Measurements from ENCODE around the gene NDUFB7.
"Not testable (repeated sequence)": the region's sequence is repeated elsewhere in the genome, so short reads cannot be mapped to it uniquely, and the experiment has no call there.

NDUFB7 gene

DNA sequence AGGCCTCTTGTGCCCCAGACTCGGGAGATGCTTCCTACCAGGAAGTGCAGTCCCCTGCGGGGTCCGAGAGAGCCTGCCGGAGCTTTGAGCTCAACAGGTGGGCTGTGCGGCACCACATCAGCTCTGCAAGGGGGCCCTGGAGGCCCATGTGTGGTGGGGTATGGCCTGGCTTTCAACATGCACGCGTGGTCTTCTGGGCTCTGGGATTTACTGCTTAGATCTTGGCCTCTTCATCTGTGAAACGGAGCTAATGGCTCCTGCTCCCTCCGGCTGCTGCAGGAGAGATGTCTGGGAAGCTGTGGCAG is 18.0 kb downstream of the NDUFB7 start:
- no peak for DNase-seq (ENCODE audit: low read depth in 2 of 3, low spot score in 2 of 3)

- DNase-seq (ENCODE audit: low read depth in 2 of 3, low spot score in 2 of 3): no peak
Observed at GRCh38 chr19:14553042-14553938, 18.6 kb downstream of the NDUFB7 start.

DNA sequence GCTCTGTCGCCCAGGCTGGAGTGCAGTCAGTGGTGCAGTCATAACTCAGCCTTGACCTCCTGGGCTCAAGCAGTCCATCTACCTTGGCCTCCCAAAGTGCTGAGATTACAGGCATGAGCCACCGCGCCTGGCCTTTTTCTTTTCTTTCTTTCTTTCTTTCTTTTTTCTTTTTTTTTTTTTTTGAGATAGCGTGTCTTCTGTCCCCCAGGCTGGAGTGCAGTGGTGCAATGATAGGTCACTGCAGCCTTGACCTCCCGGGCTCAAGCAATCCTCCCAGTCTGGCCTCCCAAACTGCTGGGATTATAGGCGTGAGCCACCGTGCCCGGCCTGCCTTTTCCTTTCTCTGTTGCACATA is 19.9 kb downstream of the NDUFB7 start:
- DNase-seq (ENCODE audit: low read depth in 2 of 3, low spot score in 2 of 3): not testable (repeated sequence)

DNA sequence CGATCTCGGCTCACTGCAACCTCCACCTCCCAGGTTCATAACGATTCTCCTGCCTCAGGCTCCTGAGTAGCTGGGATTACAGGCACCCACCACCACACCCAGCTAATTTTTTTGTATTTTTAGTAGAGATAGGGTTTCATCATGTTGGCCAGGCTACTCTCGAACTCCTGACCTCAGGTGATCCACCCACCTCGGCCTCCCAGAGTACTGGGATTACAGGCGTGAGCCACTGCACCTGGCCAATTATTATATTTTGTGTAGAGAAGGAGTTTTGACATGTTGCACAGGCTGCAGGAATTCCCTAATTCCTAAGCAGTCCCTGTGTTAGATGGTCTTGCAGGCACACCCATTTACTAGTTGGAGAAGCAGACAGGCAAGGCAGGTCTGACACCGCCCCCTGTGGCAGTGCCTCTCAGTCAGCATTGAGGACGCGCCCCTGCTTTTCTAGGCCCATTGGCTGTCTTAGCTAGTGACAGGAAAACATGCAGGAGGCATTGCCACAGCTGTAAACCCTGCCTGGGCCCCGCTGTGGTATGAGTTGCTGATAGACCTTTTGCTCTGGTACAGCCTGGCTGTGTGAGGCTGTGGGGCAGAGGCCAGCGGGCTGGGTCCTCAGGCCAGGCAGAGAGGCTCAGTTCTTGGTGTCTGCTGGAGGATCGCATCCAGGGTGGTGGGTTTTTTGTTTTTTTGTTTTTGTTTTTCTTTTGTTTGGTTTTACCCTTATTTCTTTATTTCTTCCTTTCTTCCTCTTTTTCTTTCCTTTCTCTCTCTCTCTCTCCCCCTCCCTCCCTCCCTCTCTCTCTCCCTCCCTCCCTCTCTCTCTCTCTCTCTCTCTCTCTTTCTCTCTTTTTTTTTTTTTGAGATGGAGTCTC is 20.5 kb downstream of the NDUFB7 start:
- peak in 2 of 3 experiments; percentile 19 to 33 for DNase-seq (ENCODE audit: low read depth in 2 of 3, low spot score in 2 of 3)

DNA sequence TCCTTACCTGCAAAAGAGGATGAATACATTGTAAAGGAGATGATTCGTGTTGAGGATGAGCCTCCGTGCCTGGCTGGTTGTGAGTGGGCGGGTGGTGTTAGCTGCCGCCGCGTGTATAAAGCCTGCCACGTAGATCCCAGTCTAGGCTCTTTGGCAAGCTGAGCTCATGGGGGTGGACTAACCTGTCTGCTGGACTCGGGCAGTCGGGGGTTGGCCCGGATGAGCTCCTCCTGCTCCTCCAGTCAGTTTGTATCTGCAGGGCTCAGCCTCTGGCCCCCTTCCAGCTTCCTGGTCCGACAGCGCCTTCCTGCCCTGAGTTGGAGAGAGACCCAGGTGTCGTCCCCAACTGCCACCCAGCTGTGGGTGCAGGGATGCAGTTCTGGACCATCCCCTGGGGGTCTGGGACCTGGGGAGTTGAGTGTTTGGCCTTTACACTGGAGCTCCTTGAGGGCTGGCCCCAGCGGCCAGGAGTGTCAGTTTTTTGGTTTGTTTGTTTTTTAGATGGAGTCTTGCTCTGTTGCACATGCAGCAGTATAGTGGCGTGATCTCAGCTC is 21.6 kb downstream of the NDUFB7 start:
- no peak for DNase-seq (ENCODE audit: low read depth in 2 of 3, low spot score in 2 of 3)

DNA sequence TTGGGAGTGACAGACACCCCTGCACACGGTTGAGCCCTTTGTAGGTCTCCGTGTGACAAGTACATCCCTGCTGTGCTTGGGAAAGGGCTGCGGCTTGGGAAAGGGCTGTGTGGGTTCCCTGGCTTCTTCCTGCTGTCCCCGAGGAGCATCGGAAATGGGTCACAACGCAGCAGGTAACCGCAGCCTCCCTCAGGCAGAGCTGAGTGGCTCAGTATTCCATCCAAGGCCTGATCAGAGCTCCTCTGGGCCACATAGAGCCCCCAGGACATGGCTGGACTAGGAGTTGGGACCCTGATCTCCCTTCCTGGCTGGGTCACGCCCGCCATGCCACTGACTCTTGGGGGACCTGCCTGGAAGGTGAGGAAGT is 26.2 kb downstream of the NDUFB7 start:
- DNase-seq (ENCODE audit: low read depth in 2 of 3, low spot score in 2 of 3): no peak

GRCh38 chr19:14544977-14545715 is 26.7 kb downstream of the NDUFB7 start:
- DNase-seq (ENCODE audit: low read depth in 2 of 3, low spot score in 2 of 3): no peak

DNA sequence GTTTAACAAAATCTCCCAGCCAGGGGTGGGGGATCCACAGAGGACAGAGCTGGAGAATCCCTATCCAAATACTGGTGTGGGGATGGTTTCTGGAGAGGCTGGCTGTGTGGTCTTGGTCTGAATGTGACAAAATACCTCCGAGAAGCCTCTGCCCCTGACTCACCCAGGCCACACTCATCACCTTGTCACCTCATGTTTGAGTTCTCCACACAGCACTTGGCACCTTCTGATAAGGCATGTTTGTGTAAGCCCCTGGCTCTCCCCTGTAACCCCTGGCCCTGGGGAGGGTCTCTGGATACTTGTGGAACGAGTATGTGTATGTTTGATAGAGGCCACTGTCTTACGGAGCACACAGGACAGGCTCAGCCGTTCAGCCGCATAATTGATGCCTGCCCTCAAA is 27.8 kb downstream of the NDUFB7 start:
- DNase-seq (ENCODE audit: low read depth in 2 of 3, low spot score in 2 of 3): no peak

DNA sequence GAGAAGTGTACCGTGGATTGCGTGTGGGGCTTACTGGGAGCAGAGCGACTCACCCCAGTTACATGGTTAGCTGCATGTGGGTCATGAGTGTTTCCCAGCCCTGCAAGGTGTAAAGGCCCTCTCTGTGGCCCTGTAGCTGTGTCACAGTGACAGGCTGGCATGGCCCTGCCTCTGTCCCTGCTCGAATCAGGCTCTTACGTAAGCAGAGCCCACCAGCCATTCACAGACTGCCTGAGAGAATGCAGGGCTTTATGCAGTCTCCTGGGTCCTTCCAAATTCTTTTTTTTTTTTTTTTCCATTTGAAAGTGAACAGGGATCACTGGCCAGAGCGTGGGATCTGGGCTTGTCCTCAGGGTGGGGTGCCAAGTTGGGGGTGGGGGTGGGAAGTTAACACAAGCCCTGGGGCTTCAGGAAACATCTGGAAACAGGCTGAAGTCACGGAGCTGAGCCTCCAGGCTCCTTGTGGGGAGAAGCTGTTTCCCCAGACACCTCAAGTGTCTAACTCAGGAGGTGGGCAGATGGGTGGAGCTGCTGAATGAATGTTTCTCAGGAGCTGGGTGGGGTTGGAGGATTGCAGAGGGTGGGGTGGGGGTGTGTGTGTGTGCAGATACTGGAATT is 29.0 kb downstream of the NDUFB7 start:
- no peak for DNase-seq (ENCODE audit: low read depth in 2 of 3, low spot score in 2 of 3)

GRCh38 chr19:14541979-14542378 is 29.9 kb downstream of the NDUFB7 start:
- not testable (repeated sequence) for DNase-seq (ENCODE audit: low read depth in 2 of 3, low spot score in 2 of 3)

DNA sequence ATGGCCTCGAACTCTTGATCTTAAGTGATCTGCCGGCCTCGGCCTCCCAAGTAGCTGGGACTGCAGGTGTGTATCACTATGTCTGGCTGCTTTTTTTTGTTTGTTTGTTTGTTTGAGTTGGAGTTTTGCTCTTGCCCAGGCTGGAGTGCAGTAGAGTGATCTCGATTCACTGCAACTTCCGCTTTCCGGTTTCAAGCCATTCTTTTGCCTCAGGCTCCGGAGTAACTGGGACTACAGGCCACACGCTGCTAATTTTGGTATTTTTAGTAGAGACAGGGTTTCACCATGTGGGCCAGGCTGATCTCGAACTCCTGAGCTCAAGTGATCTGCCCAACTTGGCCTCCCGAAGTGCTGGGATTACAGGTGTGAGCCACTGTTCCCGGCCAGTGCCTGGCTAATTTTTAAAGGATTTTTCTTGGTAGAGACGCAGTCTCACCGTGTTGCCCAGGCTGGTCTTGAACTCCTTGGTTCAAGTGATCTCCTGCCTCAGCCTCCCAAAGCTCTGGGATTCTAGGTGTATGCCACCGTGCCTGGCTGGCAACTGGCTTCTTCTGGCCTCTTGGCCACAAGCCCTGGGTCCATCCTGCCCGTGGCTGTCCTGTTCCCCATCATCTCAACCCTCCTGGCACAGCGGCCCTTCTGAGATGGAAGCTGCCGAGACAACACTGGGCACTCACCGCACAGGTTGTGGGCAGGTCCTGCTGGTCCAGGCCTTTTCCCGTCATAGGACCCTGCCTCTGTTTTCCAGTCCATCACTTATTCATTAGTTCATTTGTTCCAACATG is 30.9 kb downstream of the NDUFB7 start:
- DNase-seq (ENCODE audit: low read depth in 2 of 3, low spot score in 2 of 3): no peak

- no peak for DNase-seq (ENCODE audit: low read depth in 2 of 3, low spot score in 2 of 3)
Observed at GRCh38 chr19:14536926-14537692, 34.8 kb downstream of the NDUFB7 start.

DNA sequence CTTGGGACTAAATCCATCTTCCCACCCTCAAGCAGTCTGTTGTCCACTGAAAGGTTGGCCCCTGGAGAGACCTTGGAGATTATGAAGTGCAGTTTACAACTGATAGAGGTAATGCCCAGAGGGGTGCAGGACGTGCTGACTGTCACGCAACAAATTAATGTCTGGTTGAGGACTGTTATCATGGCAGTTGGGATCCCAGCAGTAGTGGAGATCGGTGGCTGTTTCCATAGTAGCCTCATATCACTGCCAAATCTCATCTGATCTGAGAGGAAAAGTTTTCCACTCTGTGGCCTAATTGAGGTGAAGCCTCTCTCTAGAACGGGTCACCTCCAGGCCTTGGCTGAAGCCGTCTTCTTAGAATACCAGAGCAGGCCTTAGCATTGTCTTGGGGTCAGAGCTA is 38.4 kb downstream of the NDUFB7 start:
- no peak for DNase-seq (ENCODE audit: low read depth in 2 of 3, low spot score in 2 of 3)

- DNase-seq (ENCODE audit: low read depth in 2 of 3, low spot score in 2 of 3): no peak
Observed at GRCh38 chr19:14530506-14530905, 41.4 kb downstream of the NDUFB7 start.

GRCh38 chr19:14530005-14530348 is 41.9 kb downstream of the NDUFB7 start:
- no peak for DNase-seq (ENCODE audit: low read depth in 2 of 3, low spot score in 2 of 3)

DNA sequence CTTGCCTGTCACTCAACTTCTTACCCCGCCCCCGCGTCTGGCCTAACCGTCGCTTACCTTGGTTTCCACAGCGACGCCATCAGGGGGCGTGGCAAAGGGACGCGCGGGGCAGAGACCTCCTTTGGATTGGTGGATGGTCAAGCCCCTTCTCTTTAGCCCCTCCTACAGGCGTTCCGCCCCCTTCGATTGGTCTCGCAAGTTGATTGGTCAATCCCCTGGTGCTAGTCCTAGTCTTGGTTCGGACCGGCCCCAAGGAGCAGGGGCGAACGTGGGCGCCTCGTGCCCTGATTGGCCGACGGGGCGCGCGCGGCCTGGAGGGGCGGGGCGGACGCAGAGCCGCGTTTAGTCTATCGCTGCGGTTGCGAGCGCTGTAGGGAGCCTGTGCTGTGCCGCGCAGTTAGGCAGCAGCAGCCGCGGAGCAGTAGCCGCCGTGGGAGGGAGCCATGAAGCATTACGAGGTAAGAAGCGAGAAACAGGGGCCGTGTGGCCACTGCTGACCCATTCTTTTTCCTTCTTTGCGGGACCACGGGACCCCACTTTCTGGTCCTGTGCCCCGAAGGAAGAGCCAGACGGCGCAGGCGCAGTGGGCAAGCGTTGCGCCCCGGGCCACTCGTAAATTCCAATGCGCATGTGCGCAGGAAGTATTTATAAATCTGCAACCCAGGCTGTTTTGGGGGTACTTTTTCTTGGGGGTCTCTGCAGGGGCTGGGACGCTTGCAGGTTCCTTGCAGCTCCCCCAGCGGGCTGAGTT is 42.4 kb downstream of the NDUFB7 start, which contains the start of gene TECR:
TSS of gene TECR (plus strand) at position 341 of the 751 bp plus-strand sequence. CDS start at position 444, 103 bp downstream.
- DNase-seq (ENCODE audit: low read depth in 2 of 3, low spot score in 2 of 3): peak; percentile 99 to 100 (median 100)

GRCh38 chr19:14528419-14529253 is 43.2 kb downstream of the NDUFB7 start:
- no peak for DNase-seq (ENCODE audit: low read depth in 2 of 3, low spot score in 2 of 3)

- no peak for DNase-seq (ENCODE audit: low read depth in 2 of 3, low spot score in 2 of 3)
Observed at GRCh38 chr19:14526423-14526822, 45.4 kb downstream of the NDUFB7 start.

Data from activated CD8-positive, alpha-beta memory T cell treated with anti-CD3 and anti-CD28 coated beads for 48 hours (primary cell).